Measurements from ENCODE around the gene NECTIN3.

GRCh38 chr3:111212511-111212910, 140.9 kb downstream of the NECTIN3 start:
- TF ChIP-seq REST (IDR thresholded peaks at IDR 0.05): no peak
- no peak for TF ChIP-seq ATF3 (IDR thresholded peaks at IDR 0.05)
- TF ChIP-seq HNF4A (conservative IDR thresholded peaks at IDR 0.05): no peak
- TF ChIP-seq TAF1 (conservative IDR thresholded peaks at IDR 0.05): no peak
- TF ChIP-seq, protein P1, sequence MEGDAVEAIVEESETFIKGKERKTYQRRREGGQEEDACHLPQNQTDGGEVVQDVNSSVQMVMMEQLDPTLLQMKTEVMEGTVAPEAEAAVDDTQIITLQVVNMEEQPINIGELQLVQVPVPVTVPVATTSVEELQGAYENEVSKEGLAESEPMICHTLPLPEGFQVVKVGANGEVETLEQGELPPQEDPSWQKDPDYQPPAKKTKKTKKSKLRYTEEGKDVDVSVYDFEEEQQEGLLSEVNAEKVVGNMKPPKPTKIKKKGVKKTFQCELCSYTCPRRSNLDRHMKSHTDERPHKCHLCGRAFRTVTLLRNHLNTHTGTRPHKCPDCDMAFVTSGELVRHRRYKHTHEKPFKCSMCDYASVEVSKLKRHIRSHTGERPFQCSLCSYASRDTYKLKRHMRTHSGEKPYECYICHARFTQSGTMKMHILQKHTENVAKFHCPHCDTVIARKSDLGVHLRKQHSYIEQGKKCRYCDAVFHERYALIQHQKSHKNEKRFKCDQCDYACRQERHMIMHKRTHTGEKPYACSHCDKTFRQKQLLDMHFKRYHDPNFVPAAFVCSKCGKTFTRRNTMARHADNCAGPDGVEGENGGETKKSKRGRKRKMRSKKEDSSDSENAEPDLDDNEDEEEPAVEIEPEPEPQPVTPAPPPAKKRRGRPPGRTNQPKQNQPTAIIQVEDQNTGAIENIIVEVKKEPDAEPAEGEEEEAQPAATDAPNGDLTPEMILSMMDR (IDR thresholded peaks at IDR 0.05; ENCODE audit: low read depth, low read length, missing input control): no peak
- no peak for TF ChIP-seq SP1 (IDR thresholded peaks at IDR 0.05)
- TF ChIP-seq FOXA1 (IDR thresholded peaks at IDR 0.05): no peak
- no peak for TF ChIP-seq NR2F2 (IDR thresholded peaks at IDR 0.05)
- TF ChIP-seq MAX (IDR thresholded peaks at IDR 0.05): no peak
- no peak for TF ChIP-seq RAD21 (IDR thresholded peaks at IDR 0.05)
- no peak for TF ChIP-seq ZBTB33 (IDR thresholded peaks at IDR 0.05)
- TF ChIP-seq GABPA (IDR thresholded peaks at IDR 0.05 in 1 of 2, conservative IDR thresholded peaks at IDR 0.05 in 1 of 2): no peak
- no peak for TF ChIP-seq HNF4G (IDR thresholded peaks at IDR 0.05)

Measured in liver (tissue), 3 donors.